Breast epithelium (tissue), 4 donors: ENCODE measurements around the gene ZBED4. TPM values are rescaled to one million over a fixed set of nuclear protein-coding genes. Genes with fewer than 3 reads are reported as not detected.

ENCODE experiments used
- DNase-seq, 2 donors: peaks; one replicate each; pipeline ENCODE4 v3.0.0-alpha.2; 2019; ENCODE audit warnings: low spot score in 2 of 2
- H3K27ac ChIP-seq, 2 donors: fragments of 200-600 bp; sonication (generic) in 1 of 2; one replicate each; pipeline ENCODE4 v1.5.1; 2016 to 2019; ENCODE audit warnings: mild to moderate bottlenecking in 1 of 2
- H3K27me3 ChIP-seq, 2 donors: fragments of 200-600 bp; sonication (generic) in 1 of 2; one replicate each; pipeline versions ENCODE4 v1.5.1 to v1.6.0; 2017 to 2019; ENCODE audit warnings: control low read depth in 1 of 2, mild to moderate bottlenecking in 1 of 2
- H3K36me3 ChIP-seq: fragments of 200-600 bp; one replicate; pipeline ENCODE4 v1.5.1; 2019
- H3K4me1 ChIP-seq, 2 donors: fragments of 200-600 bp; sonication (generic); one replicate each; pipeline ENCODE4 v1.5.1; 2016 to 2019; ENCODE audit warnings: control low read depth in 1 of 2
- H3K4me3 ChIP-seq, 3 donors: fragments of 200-600 bp; sonication (generic); 1 replicate in 2 of 3; 2 replicates in 1 of 3; pipeline ENCODE4 v1.5.1; 2016 to 2019; ENCODE audit warnings: mild to moderate bottlenecking in 3 of 3, moderate library complexity in 2 of 3
- H3K9me3 ChIP-seq, 2 donors: fragments of 200-600 bp; sonication (generic) in 1 of 2; one replicate each; pipeline ENCODE4 v1.5.1; 2016 to 2019; ENCODE audit warnings: control low read depth in 1 of 2
- POLR2A ChIP-seq: fragments of 450-650 bp; IDR thresholded peaks from one replicate; pipeline ENCODE4 v1.6.1; 2016; ENCODE audit warnings: antibody characterized with exemption, mild to moderate bottlenecking, moderate library complexity
- POLR2AphosphoS5 ChIP-seq, 3 donors: sonication (generic); formaldehyde crosslinking; IDR thresholded peaks; one replicate each; pipeline ENCODE4 v1.6.1; 2017; ENCODE audit warnings: antibody characterized with exemption in 3 of 3
- intact Hi-C: fragments of 100-400 bp; cut with DNase I; formaldehyde crosslinking; loops from one replicate; pipeline ENCODE4 v1.15.1; 2023; ENCODE audit warnings: low total_unique reads
- total RNA-seq, 3 donors: library from RNA; depleted of rRNA; stranded (reverse); fragments of >200 nt; gene quantifications; one replicate each; pipeline ENCODE4 v1.1.0, GENCODE V29; 2016
- TF ChIP-seq, protein P1 (sequence below), 3 donors: fragments of 450-650 bp; IDR thresholded peaks; one replicate each; pipeline ENCODE4 v1.5.1; 2016 to 2017; ENCODE audit warnings: antibody characterized with exemption in 3 of 3, mild to moderate bottlenecking in 3 of 3, moderate library complexity in 3 of 3

Gene ZBED4
- total RNA-seq, 3 donors from 2014 or later = 7.5 to 11.3 (median 10.5) TPM

- H3K9me3 ChIP-seq = no peaks in the 10 kb centered on the region
- intact Hi-C loops = no loop called here
- H3K27me3 ChIP-seq = no peaks in the 10 kb centered on the region
- no peaks in the 10 kb centered on the region for H3K36me3 ChIP-seq
- H3K4me3 ChIP-seq = peak overlapping the region; percentile 49 to 64 (median 52)
- peaks cover 17 to 48% of the 10 kb centered on the region in 2 donors for H3K4me1 ChIP-seq
- peak; percentile 76 to 78 for DNase-seq
- TF ChIP-seq, protein P1, sequence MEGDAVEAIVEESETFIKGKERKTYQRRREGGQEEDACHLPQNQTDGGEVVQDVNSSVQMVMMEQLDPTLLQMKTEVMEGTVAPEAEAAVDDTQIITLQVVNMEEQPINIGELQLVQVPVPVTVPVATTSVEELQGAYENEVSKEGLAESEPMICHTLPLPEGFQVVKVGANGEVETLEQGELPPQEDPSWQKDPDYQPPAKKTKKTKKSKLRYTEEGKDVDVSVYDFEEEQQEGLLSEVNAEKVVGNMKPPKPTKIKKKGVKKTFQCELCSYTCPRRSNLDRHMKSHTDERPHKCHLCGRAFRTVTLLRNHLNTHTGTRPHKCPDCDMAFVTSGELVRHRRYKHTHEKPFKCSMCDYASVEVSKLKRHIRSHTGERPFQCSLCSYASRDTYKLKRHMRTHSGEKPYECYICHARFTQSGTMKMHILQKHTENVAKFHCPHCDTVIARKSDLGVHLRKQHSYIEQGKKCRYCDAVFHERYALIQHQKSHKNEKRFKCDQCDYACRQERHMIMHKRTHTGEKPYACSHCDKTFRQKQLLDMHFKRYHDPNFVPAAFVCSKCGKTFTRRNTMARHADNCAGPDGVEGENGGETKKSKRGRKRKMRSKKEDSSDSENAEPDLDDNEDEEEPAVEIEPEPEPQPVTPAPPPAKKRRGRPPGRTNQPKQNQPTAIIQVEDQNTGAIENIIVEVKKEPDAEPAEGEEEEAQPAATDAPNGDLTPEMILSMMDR (IDR thresholded peaks at IDR 0.05) = no peak
- peak; percentile 35 to 76 (median 46) for TF ChIP-seq POLR2AphosphoS5 (IDR thresholded peaks at IDR 0.05)
- peak overlapping the region; percentile 94 to 99 for H3K27ac ChIP-seq
These were observed 80.7 kb downstream of the ZBED4 start for GRCh38 chr22:49934160-49934890.

DNA sequence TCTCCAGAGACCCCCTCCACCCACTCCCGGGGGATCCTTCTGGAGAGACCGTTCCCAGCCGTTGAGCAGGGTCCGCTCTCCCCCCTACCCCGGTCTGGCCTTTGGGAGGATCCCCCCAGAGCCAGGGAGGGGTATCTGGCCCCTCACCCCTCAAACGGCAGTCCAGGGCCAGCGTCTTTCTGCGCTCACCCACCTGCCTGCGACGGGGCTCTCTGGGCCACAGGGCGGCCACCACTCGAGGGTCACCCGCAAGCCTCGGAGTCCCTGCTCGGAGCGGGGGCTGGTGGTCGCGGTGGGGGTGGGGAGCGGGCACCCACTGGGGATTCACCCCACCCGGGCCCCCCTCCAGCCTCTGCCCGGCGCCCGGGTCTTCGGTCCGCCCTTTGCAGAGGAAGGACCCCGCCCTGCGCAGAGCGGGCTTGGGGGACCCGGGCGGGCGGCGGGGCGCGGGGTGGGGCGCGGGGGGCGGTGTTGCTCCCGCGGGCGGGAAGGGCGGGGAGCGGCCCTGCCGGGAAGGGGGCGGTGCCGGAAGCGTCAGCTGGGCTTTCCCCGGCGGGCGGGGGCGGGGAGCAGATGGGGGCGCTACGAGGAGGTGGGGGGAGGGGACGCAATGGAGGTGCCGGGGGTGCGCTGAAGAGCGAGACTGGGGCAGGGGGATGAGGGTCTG lies 81.4 kb downstream of the ZBED4 start:
- DNase-seq = peak; percentile 69 to 81
- H3K4me3 ChIP-seq = peak overlapping the region; percentile 49 to 64 (median 52)
- H3K9me3 ChIP-seq = no peaks in the 10 kb centered on the region
- intact Hi-C loops = loop anchor here (1.0 kb wide), 1 partner anchor 27 kb away; no protein-coding TSS in a partner anchor
- no peaks in the 10 kb centered on the region for H3K36me3 ChIP-seq
- H3K27ac ChIP-seq = peak overlapping the region; percentile 94 to 99
- TF ChIP-seq POLR2AphosphoS5 (IDR thresholded peaks at IDR 0.05) = no peak
- TF ChIP-seq POLR2A = no peak
- TF ChIP-seq, protein P1 (IDR thresholded peaks at IDR 0.05) = no peak
- peaks cover 17 to 44% of the 10 kb centered on the region in 2 donors for H3K4me1 ChIP-seq
- no peaks in the 10 kb centered on the region for H3K27me3 ChIP-seq

GRCh38 chr22:49935561-49935960 lies 81.9 kb downstream of the ZBED4 start:
- TF ChIP-seq, protein P1 (IDR thresholded peaks at IDR 0.05) = no peak
- TF ChIP-seq POLR2A (no peak), POLR2AphosphoS5 (IDR thresholded peaks at IDR 0.05) (no peak)
- H3K4me3 ChIP-seq = peak overlapping the region; percentile 49 to 64 (median 52)
- no peaks in the 10 kb centered on the region for H3K9me3 ChIP-seq
- H3K27me3 ChIP-seq = no peaks in the 10 kb centered on the region
- intact Hi-C loops = loop anchor here (1.0 kb wide), 1 partner anchor 27 kb away; no protein-coding TSS in a partner anchor
- peaks cover 17 to 41% of the 10 kb centered on the region in 2 donors for H3K4me1 ChIP-seq
- DNase-seq = no peak
- peak overlapping the region; percentile 94 to 99 for H3K27ac ChIP-seq
- no peaks in the 10 kb centered on the region for H3K36me3 ChIP-seq

GRCh38 chr22:49936018-49936972 lies 82.7 kb downstream of the ZBED4 start:
- Histone ChIP-seq H3K36me3 (no peaks in the 10 kb centered on the region), H3K4me3 (peak overlapping the region; percentile 49 to 64 (median 52)), H3K4me1 (peaks cover 17 to 38% of the 10 kb centered on the region in 2 donors), H3K9me3 (no peaks in the 10 kb centered on the region), H3K27ac (peak overlapping the region; percentile 94 to 99), H3K27me3 (no peaks in the 10 kb centered on the region)
- DNase-seq = peak; percentile 87 to 89
- intact Hi-C loops = no loop called here
- TF ChIP-seq POLR2AphosphoS5 (IDR thresholded peaks at IDR 0.05) (peak; percentile 80 to 90 (median 85)), POLR2A (no peak)
- TF ChIP-seq, protein P1 (IDR thresholded peaks at IDR 0.05) = no peak
